ENCODE results near the gene PNPO.

GRCh38 chr17:47925678-47925988 lies 15.7 kb upstream of the PNPO start:
- TF ChIP-seq, protein P1, sequence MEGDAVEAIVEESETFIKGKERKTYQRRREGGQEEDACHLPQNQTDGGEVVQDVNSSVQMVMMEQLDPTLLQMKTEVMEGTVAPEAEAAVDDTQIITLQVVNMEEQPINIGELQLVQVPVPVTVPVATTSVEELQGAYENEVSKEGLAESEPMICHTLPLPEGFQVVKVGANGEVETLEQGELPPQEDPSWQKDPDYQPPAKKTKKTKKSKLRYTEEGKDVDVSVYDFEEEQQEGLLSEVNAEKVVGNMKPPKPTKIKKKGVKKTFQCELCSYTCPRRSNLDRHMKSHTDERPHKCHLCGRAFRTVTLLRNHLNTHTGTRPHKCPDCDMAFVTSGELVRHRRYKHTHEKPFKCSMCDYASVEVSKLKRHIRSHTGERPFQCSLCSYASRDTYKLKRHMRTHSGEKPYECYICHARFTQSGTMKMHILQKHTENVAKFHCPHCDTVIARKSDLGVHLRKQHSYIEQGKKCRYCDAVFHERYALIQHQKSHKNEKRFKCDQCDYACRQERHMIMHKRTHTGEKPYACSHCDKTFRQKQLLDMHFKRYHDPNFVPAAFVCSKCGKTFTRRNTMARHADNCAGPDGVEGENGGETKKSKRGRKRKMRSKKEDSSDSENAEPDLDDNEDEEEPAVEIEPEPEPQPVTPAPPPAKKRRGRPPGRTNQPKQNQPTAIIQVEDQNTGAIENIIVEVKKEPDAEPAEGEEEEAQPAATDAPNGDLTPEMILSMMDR (IDR thresholded peaks at IDR 0.05; ENCODE audit: low read depth, low read length), result no peak
- TF ChIP-seq EZH2phosphoT487 (IDR thresholded peaks at IDR 0.05; ENCODE audit: low read depth), result no peak
